ENCODE results near the gene CMSS1. TPM values are rescaled to one million over a fixed set of nuclear protein-coding genes. Genes with fewer than 3 reads are reported as not detected.

Gene CMSS1
- total RNA-seq, 4 donors from 2014 or later, result 1.3 to 9.9 (median 2.3) TPM

- Histone ChIP-seq H3K27ac (no peak overlapping the region), H3K9me3 (no peaks in the 10 kb centered on the region), H3K4me1 (no peaks in the 10 kb centered on the region), H3K36me3 (no peaks in the 10 kb centered on the region), H3K27me3 (no peaks in the 10 kb centered on the region), H3K4me3 (no peak overlapping the region)
- no peak for DNase-seq
- TF ChIP-seq CTCF (IDR thresholded peaks at IDR 0.05), result no peak
- no peak for TF ChIP-seq POLR2A (IDR thresholded peaks at IDR 0.05)
These were observed 337.9 kb downstream of the CMSS1 start for GRCh38 chr3:100155590-100155989.

- no peaks in the 10 kb centered on the region for H3K9me3 ChIP-seq
- no peaks in the 10 kb centered on the region for H3K36me3 ChIP-seq
- H3K4me3 ChIP-seq, result no peak overlapping the region
- TF ChIP-seq POLR2A (IDR thresholded peaks at IDR 0.05) (no peak), CTCF (IDR thresholded peaks at IDR 0.05) (no peak)
- no peak for DNase-seq
- no peak overlapping the region for H3K27ac ChIP-seq
- no peaks in the 10 kb centered on the region for H3K27me3 ChIP-seq
- no peaks in the 10 kb centered on the region for H3K4me1 ChIP-seq
These were observed 340.0 kb downstream of the CMSS1 start for GRCh38 chr3:100157685-100158084.

GRCh38 chr3:100158918-100159330 is 341.3 kb downstream of the CMSS1 start:
- Histone ChIP-seq H3K9me3 (no peaks in the 10 kb centered on the region), H3K36me3 (no peaks in the 10 kb centered on the region), H3K27ac (peak overlapping the region in 1 of 4 donors; percentile 4), H3K4me1 (no peaks in the 10 kb centered on the region), H3K4me3 (no peak overlapping the region), H3K27me3 (no peaks in the 10 kb centered on the region)
- DNase-seq, result no peak
- TF ChIP-seq CTCF (IDR thresholded peaks at IDR 0.05) (no peak), POLR2A (IDR thresholded peaks at IDR 0.05) (no peak)

GRCh38 chr3:100159331-100160153 is 341.9 kb downstream of the CMSS1 start:
- Histone ChIP-seq H3K9me3 (no peaks in the 10 kb centered on the region), H3K36me3 (no peaks in the 10 kb centered on the region), H3K27ac (peak overlapping the region in 2 of 4 donors; percentile 4 to 22), H3K27me3 (no peaks in the 10 kb centered on the region), H3K4me1 (no peaks in the 10 kb centered on the region), H3K4me3 (no peak overlapping the region)
- TF ChIP-seq CTCF (IDR thresholded peaks at IDR 0.05) (no peak), POLR2A (IDR thresholded peaks at IDR 0.05) (no peak)
- no peak for DNase-seq

- Histone ChIP-seq H3K36me3 (no peaks in the 10 kb centered on the region), H3K27me3 (no peaks in the 10 kb centered on the region), H3K27ac (peak overlapping the region in 1 of 4 donors; percentile 4), H3K9me3 (no peaks in the 10 kb centered on the region), H3K4me3 (no peak overlapping the region), H3K4me1 (no peaks in the 10 kb centered on the region)
- TF ChIP-seq CTCF (IDR thresholded peaks at IDR 0.05) (no peak), POLR2A (IDR thresholded peaks at IDR 0.05) (no peak)
- no peak for DNase-seq
These were observed 342.9 kb downstream of the CMSS1 start for GRCh38 chr3:100160521-100160920.

All from Peyer's patch (tissue), 4 donors.